IPS DF 19.7 (cell line): ENCODE results near the gene CCDC66.
A peak's percentile ranks its signal among the peaks of the same experiment; 100 is the strongest.
"Not testable (repeated sequence)": the region's sequence is repeated elsewhere in the genome, so short reads cannot be mapped to it uniquely, and the experiment has no call there.

ENCODE experiments used
- DNase-seq: peaks from one replicate; pipeline ENCODE4 v3.0.0-alpha.2; 2013; ENCODE audit warnings: low read depth, low spot score

CCDC66 gene

DNA sequence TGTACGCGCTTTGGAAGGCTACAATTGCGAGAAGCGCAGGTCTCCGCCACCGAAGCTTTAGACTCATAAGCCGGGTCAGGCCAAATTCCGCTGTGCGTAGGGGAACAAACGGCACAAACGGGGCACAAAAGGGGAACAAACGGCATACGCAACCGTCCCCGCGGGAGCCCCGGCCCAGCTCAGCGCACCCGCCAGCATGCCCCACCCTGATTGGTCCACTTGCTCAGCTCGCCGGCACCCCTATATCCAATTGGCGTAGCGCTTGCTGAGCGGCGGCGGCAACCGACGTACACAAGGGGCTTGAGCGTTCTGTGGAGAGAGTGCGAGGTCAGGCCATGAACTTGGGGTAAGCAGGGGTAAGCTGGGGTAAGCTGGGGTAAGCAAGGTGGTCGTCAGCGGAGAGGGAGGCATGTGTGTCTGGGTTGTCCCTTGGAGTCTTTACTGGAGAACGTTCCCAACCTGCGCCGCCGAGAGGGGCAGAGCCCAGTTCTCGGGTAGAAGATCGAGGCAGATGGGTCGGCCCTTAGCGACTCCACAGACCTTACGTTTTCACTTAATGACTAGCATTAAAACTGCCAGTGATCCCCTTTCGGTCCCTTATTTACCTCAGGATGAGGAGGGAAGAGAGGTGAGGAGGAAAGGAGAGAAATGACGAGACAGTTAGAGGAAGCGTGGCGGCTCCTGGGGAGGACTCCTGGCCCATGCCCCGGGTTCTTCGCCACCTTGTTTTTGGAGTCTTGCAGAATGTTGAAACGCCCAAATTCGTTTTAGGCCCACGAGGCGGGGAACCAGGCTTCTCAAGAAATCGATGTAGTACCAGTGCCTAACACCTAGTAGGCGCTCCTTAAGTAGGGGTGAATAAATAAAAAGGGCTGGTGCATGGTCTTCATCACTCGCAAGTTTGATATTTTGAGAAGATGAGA lies at the start of gene CCDC66:
Gene CCDC66, plus strand, starts transcription at position 268 of the 923 bp plus-strand sequence. Its CDS starts 68 bp downstream, at position 336.
- DNase-seq, result peak; percentile 78

DNA sequence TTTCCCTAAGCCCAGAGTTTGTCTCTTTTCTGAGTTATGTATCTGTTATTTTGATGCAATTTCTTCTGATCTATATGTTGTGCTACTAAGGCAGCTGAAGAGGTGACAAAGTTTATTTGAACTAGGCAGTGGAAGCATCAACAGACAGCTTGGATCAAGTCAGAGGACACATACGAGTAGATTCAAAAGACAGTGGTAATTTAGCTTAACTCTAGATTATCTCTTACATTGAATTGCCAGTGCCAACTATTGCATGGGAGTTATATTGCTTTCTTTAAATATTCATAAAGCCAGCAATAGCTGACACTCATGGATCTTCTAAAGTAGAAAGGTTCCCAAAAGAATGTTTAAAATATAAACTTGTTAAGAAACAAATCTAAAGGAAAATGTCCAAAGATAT lies 37.3 kb upstream of the CCDC66 start:
- DNase-seq, result no peak

DNA sequence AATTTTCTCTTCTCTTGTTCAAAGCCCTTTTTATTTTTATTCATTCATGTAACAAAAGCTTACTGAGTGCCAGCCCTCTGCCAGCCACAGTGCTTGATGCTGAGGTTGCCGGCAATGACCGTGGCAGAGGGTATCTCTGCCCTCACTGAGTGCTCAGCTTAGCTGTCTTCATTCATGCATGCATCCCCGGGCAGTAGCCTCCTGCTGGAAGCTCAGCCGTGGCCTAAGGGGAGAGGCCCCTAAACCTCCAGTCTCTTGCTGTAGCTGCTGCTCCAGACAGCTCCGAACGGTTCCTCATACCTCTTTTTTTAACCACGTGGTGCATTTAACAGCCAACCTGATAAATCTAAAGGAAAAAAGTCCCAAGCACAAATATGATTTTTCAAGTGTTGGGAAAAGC lies 34.6 kb upstream of the CCDC66 start:
- no peak for DNase-seq

DNA sequence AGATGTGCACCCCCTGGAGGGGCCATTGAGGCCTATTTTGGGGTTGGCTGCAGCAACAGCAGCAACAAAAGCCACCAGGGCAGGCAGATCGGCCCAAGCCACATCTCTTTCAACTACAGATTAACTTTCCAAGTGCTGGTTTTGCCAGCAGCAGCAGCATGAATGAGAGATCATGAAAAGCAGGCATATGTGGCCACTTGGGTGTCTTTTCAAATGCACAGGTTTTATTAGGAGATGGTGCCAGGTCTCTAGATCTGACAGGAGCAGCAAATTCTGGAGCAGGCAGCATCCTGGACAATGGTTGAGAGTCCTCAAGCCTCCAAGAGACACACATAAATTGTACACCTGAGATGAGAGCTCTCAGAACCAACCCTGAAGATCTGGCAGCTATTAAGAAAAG lies 31.7 kb upstream of the CCDC66 start:
- DNase-seq, result no peak

DNA sequence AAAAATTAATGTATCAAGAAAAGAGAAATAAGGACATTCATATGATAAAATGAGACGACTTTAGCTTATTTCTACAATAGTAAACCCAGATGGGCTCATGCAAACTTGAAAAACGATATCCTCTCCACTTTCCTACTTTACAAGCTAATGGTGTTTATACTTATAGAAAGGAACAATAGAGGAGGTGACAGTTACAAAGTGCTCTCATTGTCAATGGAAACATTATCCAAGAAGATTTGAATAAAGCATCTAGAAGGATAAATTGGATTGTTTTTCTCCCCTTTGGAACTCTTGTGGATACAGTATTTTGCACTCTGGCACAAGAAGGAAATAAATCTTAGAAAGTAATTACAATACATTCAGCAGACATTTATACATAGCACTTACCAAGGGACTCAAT lies 20.2 kb upstream of the CCDC66 start:
- no peak for DNase-seq

DNA sequence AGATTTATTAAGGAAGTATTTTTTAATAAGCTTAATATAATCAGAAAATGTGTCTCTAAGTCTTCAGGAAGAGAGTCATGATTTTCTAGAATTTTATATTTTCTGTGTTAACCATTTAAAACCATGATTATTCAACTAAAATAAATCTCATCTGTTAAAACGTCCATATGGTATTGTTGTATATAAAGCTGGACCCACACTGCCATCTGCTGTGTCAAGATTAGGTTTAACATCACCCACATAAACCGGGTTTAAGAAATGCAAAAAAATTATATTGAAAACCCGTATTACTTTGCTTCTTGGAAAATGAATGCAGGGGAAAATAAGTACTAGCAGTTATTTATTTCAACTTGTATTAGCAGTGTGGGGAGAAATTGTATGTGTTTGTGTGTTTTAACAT lies 9.5 kb upstream of the CCDC66 start:
- no peak for DNase-seq

DNA sequence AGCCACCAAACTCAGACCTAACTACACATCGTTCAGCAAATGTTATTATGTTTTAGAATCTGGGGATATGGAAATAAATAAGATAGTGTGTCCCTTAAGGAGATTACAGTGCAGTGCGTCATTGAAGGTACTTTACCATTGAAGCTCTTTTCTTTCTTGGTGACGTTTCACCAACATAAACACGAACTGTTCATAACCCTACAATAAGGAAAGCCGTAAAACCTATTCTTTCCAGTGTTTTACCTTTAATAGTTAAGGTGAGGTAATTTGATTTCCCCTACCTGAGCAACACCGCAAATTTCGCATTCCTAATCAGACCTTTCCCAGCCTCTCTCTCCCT lies 826 bp downstream of the CCDC66 start:
- DNase-seq, result no peak

DNA sequence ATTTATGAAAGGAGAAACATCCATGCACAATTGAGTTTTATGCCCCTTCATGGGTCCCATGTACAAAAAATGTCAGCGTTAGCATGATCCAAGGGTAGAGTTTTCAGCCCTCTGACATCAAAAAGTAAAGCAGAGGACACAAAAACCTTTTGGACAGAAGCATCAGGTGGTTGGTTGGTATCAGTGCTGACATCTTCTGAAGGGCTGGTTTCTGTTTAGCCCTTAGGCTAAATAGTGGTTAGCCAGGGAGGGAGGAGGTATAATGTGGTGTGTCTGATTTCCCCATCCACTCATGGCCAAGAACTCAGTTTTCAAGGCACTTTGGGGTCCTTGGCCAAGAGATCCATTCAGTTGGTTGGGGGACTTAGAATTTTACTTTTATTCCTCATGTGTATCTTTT lies 16.5 kb downstream of the CCDC66 start:
- DNase-seq, result no peak

DNA sequence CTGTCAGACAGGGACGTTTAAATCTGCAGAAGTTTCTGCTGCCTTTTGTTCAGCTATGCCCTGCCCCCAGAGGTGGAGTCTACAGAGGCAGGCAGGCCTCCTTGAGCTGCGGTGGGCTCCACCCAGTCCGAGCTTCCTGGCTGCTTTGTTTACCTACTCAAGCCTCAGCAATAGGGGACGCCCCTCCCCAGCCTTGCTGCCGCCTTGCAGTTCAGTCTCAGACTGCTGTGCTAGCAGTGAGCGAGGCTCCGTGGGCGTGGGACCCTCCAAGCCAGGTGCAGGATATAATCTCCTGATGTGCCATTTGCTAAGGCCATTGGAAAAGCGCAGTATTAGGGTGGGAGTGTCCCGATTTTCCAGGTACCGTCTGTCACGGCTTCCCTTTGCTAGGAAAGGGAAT lies 25.0 kb downstream of the CCDC66 start:
- not testable (repeated sequence) for DNase-seq

DNA sequence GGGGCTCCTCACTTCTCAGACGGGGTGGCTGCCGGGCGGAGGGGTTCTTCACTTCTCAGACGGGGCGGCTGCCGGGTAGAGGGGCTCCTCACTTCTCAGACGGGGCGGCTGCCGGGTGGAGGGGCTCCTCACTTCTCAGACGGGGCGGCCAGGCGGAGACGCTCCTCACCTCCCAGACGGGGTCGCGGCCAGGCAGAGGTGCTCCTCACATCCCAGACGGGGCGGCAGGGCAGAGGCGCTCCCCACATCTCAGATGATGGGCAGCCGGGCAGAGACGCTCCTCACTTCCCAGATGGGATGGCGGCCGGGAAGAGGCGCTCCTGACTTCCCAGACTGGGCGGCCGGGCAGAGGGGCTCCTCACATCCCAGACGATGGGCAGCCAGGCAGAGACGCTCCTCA lies 27.3 kb downstream of the CCDC66 start:
- not testable (repeated sequence) for DNase-seq

DNA sequence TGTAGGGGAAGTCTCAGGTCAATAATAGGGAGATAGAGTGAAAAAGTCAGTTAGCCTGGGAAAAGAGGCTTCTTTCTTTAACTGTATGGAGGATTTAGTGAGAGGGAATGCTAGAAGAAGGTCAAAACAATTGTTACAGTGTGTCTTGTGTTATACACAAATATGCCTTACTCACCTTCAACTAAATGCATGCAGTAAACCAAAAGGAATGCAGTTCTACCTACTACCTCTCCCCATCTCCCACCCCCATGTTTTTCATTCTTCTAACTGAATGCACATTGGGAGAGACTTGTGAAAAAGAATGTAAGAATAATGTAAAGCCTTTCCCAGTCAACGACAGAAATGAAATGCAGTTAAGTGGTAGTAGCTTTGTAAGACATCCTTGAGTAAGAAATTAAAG lies 33.8 kb downstream of the CCDC66 start:
- DNase-seq, result peak; percentile 9

DNA sequence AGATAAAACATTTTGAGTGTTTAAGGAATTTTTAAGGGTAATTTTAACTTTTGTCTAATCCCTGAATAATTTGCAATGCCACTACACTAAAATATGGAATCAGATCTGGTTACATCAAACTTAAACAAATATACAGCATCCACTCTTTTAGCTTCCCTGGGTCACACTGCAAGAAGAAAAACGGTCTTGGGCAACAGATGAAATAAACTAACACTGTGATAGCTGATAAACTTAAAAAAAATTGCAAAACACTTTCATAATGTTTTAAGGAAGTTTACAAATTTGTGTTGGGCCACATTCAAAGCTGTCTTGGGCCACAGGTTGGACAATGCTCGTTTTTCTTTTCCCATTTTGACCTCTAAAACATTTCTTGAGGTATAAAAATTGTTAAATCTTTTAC lies 34.3 kb downstream of the CCDC66 start:
- DNase-seq, result no peak

DNA sequence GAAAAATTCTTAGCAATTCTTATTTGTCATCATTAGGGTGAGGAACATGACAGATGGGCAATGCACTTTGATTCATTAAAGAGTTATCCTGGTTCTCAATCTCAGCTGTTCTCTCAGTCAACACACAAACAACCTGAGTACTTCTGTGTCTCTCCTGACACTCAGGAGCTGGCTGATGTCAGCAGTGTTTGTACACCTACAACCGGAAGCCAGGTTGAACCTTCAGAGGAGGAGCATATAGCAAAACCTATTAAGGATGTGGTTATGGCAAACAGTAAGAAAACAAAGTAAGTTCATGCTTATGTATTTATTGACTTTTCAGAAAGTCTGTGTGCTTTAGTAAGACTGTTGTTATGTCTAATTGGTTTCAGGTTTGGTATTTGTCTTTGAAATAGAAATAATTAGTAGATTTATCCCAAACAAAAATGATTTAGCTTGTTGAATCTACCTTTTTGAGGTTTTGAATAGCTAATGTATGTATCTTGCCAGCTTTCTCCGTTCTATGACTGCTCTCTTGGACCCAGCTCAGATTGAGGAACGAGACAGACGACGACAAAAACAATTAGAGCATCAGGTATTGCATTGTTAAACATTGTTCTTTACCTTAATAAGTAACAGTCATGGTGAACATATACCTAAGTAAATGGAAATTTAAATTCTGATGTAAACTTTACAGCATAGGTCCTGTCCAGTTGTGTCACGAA lies 36.6 kb downstream of the CCDC66 start:
- DNase-seq, result no peak

DNA sequence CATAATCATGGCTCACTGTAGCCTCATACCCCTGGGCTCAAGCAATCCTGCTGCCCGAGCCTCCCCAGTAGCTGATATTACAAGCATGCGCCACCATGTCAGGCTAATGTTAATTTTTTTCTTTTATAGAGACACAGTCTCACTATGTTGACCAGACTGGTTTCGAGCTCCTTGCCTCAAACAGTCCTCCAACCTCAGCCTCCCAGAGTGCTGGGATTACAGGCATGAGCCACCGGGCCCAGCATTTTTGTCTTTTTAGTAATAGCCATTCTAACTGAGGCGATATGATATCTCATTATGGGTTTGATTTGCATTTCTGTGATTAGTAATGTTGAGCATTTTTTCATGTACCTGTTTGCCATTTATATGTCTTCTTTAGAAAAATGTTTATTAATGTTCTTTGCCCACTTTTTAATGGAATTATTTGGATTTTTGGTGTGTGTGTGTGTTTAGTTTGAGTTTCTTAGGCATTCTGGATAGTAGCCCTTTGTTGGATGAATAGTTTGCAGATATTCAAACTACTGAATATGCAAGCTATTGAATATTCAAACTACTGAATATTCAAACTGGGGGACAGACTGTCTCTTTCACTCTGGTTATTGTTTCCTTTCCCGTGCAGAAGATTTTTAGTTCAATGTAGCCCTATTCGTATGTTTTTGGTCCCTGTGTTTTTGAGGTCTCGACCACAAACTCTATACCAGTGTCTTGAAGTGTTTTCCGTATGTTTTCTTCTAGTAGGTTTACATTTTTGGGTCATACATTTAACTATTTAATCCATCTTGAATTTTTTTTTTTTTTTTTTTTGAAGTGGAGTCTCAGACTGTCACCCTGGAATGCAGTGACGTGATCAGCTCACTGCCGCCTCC lies 39.2 kb downstream of the CCDC66 start:
- DNase-seq, result no peak

DNA sequence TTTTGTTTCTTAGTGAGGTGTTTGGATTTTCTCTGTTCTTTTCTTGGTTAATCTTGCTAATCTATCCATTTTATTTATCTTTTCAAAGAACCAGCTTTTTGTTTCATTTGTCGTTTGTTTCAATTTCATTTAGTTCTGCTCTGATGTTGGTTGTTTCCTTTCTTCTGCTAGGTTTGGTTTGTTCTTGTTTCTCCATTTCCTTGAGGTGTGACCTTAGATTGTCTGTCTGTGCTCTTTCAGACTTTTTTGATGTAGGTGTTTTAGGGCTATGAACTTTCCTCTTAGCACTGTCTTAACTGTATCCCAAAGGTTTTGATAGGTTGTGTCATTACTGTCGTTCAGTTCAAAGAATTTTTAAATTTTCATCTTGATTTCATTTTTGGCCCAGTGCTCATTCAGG lies 51.5 kb downstream of the CCDC66 start:
- DNase-seq, result not testable (repeated sequence)

DNA sequence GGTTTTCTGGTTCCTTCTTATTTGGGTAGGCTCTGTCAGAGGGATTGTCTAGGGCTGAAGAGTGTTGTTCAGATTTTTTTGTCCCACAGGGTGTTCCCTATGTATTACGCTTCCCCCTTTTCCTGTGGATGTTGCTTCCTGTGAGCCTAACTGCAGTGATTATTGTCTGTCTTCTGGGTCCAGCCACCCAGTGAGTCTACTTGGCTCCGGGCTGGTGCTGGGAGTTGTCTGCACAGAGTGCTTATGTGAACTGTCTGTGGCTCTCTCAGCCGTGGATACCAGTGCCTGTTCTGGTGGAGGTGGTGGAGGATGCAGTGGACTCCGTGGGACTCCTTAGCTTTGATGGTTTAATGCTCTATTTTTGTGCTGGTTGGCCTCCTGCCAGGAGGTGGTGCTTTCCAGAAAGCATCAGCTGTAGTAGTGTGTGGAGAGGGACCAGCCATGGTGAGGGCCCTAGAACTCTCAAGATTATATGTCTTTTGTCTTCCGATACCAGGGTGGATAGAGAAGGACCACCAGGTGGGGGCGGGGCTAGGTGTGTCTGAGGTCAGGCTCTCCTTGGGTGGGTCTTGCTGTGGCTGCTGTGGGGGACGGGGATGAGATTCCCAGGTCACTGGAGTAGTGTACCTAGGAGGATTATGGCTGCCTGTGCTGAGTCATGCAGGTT lies 53.8 kb downstream of the CCDC66 start:
- DNase-seq, result no peak

DNA sequence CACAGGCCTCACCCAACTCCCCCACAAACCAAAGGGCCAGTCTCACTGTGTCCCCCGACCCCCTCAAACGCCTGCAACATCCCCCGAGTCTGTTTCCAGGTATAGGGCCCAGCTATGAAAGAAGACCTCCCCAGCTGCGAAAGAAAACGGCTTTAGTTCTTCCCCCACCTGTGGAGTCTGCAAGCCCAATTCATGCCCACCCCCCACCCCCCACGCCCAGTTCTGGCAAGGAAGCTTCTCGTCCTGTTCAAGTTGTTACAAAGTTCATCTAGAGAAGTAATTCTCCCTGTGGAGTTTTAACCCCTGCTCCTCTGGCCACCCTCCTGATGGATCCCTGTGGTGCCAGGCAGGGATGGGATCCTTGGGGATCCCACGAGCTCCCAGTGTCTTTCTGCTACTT lies 54.4 kb downstream of the CCDC66 start:
- no peak for DNase-seq

DNA sequence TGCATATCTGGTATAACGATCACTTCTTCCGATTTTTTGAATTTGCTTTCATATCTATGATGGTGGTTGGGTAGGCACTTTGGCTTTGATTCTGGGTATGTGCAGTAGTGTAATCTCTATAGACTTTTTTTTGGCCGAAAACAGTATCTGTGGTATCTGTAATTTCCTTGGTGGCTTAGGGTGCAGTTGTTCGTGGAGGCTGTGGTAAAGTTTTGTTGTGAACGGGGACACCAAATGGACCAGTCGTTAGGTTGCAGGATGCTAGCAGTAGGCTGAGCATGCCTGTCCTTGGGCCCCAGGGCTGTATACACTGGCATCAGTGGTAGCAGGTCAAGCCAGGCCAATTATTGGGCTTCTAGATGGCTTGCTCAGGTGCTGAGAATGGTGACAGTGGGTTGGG lies 55.2 kb downstream of the CCDC66 start:
- DNase-seq, result no peak

DNA sequence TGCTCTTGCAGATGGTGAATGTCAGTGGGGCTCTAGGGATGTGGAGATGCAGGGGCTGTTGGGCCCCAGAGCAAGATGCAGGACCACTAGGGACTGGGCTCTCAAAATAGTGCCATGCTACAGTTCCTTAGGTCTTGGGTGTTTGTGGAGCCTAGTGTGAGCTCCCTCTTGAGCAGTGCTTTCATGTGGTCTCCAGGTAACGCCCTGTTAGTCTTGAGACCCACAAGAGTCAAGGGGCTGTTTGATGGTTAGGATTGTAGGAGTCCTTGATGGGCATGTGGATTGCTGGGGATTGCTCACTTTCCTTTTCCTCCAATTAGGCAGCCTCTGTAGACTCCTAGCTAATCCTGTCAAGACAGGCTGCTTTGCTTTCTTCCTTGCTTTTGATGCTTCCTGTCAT lies 56.0 kb downstream of the CCDC66 start:
- DNase-seq, result no peak

DNA sequence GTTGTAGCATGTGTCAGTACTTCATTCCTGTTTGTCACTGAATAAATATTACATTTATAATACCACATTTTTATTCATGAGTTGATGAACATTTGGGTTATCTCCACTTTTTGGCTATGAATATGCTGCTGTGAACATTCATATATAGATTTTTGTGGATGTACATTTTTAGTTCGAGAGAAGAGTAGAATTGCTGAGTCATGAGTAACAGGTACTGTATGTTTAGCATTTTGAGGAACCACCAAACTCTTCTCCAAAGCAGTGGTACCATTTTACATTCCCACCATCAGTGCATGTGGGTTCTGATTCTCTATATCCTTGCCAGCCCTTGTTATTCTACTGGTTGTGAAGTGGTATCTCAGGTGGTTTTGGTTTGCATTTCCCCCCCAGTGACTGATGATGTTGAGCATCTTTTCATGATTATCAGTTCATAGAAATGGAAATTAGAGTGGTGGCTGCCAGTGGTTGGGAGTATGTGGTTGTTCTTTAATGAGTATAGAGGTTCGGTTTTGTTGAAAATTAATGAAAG lies 59.6 kb downstream of the CCDC66 start:
- DNase-seq, result no peak

DNA sequence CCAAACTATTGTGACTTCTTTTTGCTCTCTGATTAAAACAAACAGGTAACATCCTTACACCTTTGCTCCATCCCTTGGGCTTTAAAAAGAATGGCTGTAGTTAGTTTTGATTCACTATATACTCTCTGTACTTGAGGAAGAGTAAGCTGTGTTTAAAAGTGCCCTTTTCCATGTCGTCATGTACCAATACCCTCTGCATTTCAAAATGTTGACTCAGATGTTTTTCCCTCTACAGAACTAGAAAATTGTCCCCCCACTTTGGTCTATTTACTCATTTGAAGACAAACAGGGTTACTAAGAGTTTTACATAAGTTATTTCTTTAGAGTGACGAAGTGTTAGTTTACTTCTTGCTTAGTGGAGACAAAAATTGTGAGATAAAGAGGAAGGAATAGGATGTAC lies 63.4 kb downstream of the CCDC66 start:
- no peak for DNase-seq
